GM23248 (cell line): ENCODE measurements around the gene RENBP.

ENCODE experiments used
- EZH2 ChIP-seq: fragments of 200-600 bp; sonication (generic); IDR thresholded peaks from 2 replicates; pipeline ENCODE4 v1.6.1; 2018; ENCODE audit warnings: antibody characterized with exemption, mild to moderate bottlenecking; ENCODE audit not compliant: insufficient read depth, poor library complexity, severe bottlenecking
- EZH2phosphoT487 ChIP-seq: fragments of 200-600 bp; sonication (generic); IDR thresholded peaks from 2 replicates; pipeline ENCODE4 v1.6.1; 2018; ENCODE audit warnings: antibody characterized with exemption, moderate library complexity, mild to moderate bottlenecking, low read depth; ENCODE audit not compliant: insufficient read depth

- TF ChIP-seq EZH2 (no peak), EZH2phosphoT487 (no peak)
These were observed 40.2 kb downstream of the RENBP start, which contains the start of gene AVPR2 for GRCh38 chrX:153903991-153904957.
